Urinary bladder (tissue), 4 donors: ENCODE measurements around the gene AKAP1. TPM values are rescaled to one million over a fixed set of nuclear protein-coding genes. Genes with fewer than 3 reads are reported as not detected.

Source experiments
- DNase-seq: peaks from one replicate; pipeline ENCODE4 v3.0.0-alpha.2; 2015; ENCODE audit errors: extremely low spot score
- H3K27ac ChIP-seq: one replicate; pipeline ENCODE4 v1.5.1; 2013; ENCODE audit warnings: low read depth, mild to moderate bottlenecking, moderate library complexity
- H3K36me3 ChIP-seq: one replicate; pipeline ENCODE4 v1.6.1; 2013; ENCODE audit warnings: mild to moderate bottlenecking, moderate library complexity; ENCODE audit not compliant: insufficient read depth
- H3K4me1 ChIP-seq: one replicate; pipeline ENCODE4 v1.6.1; 2013; ENCODE audit warnings: mild to moderate bottlenecking, moderate library complexity; ENCODE audit not compliant: insufficient read depth
- H3K4me3 ChIP-seq: one replicate; pipeline ENCODE4 v1.5.1; 2013; ENCODE audit warnings: low read depth, low read length
- WGBS: extraction: QIAGEN DNeasy Blood & Tissue Kit; methylation state at CpG from one replicate; pipeline ENCODE4 v1.1.7; 2013; 5-methylcytosine and 5-hydroxymethylcytosine counted together
- polyA plus RNA-seq: library from polyadenylated mRNA; stranded (reverse); fragments of 200-250 nt; gene quantifications from one replicate; pipeline ENCODE4 v1.2.3, GENCODE V29; 2013
- total RNA-seq: library from RNA; depleted of rRNA; stranded (reverse); fragments of >200 nt; gene quantifications from one replicate; pipeline ENCODE4 v1.2.3, GENCODE V29; 2014
- donor health status: healthy with polysubstance abuse.
- donor health status: healthy.

Gene AKAP1
- total and polyA plus RNA-seq, 2 donors = 14.1 to 80.3 TPM

DNA sequence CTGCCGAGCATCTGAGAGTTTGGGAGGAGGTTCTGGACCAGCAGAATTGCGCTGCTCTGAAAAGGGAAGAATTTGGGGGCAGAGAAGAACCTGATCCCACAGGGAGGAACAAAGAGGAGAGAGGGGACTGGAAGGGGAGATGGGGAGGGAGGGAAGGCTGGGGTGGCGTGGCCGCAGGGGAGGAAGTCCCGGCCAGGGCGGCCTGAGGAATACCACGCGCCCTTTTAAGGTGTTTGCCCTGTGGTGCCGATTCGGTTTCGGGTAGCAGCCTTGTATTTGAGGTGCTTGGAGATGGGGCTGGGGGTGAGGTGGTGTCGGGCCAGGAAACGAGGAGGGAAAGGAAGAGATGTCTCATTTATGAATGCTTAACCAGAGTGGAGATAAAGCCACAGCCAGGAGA, 51.3 kb downstream of the AKAP1 start:
- Histone ChIP-seq H3K27ac (no peak overlapping the region), H3K36me3 (no peaks in the 10 kb centered on the region), H3K4me1 (no peaks in the 10 kb centered on the region), H3K4me3 (no peak overlapping the region)
- DNase-seq = no peak
- 67% methylated on average over 13 of the region's 13 CpGs for WGBS

DNA sequence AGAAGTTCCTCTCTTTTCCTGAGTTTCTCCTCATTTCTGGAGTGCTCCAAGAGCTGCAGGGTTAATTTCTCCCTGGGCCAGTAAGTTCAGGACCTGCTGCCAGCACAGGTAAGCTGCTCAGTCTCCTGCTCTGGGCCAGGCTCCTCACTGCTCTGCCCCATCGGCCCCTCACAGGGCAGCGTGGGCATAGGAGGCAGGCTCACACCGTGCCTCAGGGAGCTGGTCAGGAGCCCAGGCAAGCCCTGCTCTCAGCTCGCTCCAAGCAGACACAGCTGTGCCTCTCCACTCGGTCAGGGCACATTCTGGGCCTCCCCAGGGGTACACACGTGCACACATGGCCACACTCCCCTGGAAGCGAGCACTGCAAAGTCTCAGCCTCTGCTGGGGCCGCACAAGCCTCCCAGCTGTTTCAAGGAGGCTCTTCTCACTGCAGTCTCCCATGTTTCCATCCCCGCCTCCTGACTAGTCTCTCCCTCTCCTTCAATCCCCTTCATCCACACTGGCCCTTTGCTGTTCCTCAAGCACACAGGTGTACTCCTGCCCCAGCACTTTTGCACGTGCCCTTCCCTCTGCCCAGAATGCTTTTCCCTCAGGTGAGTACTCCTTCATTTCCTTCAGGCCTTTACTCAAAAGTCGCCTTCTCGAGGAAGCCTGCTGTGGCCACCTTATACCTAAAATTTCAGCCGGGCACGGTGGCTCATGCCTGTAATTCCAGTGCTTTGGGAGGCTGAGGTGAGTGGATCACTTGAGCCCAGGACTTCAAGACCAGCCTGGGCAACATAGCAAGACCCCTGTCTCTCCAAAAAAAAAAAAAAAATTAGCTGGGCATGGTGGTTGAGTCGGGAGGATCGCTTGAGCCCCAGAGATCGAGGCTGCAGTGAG, 53.2 kb downstream of the AKAP1 start:
- 87% methylated on average over 17 of the region's 17 CpGs for WGBS
- Histone ChIP-seq H3K4me1 (no peaks in the 10 kb centered on the region), H3K27ac (no peak overlapping the region), H3K36me3 (no peaks in the 10 kb centered on the region), H3K4me3 (no peak overlapping the region)
- no peak for DNase-seq

DNA sequence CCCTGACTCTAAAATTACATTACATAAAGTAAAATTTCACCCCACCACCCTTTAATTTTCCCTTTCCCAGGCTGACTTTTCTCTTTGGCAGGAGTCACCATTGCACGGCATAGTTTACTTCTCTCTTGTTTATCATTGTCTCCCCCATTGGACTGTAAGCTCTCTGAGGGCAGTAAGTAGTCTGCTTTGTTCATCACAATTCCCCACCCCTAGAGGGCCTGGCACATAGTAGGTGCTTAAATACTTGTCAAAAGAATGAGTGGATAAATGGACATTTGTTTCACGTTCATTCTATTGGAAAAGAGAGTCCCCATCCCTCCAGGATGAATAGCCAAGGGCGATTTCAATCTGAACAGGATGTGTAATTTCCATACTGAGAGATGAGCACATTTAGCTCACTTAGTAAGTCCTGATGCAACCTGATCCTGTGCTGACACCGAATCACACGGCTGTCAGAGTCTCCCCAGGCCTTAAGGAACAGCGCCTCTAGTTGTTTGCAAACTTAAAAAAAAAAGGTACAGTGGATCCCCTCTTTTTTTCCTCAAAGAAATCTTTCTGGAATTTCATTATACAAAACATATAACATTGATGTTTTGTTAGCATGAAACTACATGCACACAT, 54.0 kb downstream of the AKAP1 start:
- Histone ChIP-seq H3K36me3 (no peaks in the 10 kb centered on the region), H3K4me3 (no peak overlapping the region), H3K4me1 (no peaks in the 10 kb centered on the region), H3K27ac (no peak overlapping the region)
- 79% methylated on average over 6 of the region's 6 CpGs for WGBS
- no peak for DNase-seq

DNA sequence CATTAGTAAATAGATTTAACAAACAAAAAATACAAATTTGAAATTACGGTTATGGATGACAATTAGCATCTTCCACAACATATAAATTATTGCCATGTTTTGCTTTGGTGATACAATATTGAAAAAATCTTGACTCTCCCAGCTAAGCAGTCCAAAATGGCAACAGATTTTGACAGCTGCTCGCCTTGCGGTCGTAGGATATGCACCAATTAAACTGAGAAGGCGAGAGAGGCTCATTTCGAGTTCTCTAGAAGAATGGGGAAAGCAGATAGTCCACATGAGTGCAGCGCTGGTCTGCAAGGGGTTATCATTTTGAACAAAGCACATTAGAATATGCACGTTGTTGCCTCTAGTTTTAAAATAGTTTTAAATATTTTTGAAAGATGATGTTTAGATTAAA, 55.3 kb downstream of the AKAP1 start:
- WGBS = 78% methylated on average over 8 of the region's 8 CpGs
- Histone ChIP-seq H3K36me3 (no peaks in the 10 kb centered on the region), H3K4me1 (no peaks in the 10 kb centered on the region), H3K4me3 (no peak overlapping the region), H3K27ac (no peak overlapping the region)
- DNase-seq = no peak

DNA sequence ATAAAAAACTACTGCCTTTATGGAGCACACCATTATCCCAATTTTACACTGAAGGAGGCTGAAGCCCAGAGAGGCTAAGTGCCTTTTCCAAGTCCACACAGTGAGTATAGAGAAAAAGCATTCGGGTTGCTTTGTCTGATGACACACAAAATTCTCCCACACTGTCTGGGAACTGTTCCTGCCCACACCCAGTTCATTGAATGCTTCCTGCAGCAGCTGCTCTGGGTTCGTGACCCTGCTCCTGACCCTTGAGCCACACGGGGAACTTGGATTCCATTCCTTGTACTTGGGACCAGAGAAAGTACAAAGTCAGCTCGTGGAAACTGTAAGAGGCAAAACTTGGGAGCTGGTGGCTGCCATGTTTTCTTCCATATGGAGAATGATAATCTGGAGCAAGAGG, 57.9 kb downstream of the AKAP1 start:
- 46% methylated on average over 4 of the region's 4 CpGs for WGBS
- Histone ChIP-seq H3K4me3 (no peak overlapping the region), H3K4me1 (no peaks in the 10 kb centered on the region), H3K36me3 (no peaks in the 10 kb centered on the region), H3K27ac (no peak overlapping the region)
- no peak for DNase-seq

DNA sequence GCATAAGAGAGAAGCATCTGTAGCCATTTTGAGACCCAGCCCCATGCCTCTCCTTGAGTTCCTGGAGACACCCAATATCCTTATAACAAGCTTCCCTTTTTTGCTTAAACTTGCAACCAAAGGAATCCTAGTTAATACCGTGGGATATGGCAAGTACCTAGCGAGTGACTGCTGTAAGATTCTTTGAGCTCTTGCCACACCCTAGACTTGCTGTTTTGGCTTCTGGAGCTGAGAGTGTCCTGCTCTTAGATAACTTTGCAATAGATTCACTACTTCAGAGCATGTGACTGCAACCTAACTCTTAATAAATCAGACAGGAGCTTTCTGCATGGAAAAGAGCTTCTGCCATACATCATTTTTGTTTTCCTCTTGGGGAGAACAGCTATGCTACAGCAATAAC, 58.3 kb downstream of the AKAP1 start:
- no peak overlapping the region for H3K27ac ChIP-seq
- H3K4me1 ChIP-seq = no peaks in the 10 kb centered on the region
- no peaks in the 10 kb centered on the region for H3K36me3 ChIP-seq
- DNase-seq = no peak
- WGBS = 51% methylated on average over 2 of the region's 2 CpGs
- no peak overlapping the region for H3K4me3 ChIP-seq

DNA sequence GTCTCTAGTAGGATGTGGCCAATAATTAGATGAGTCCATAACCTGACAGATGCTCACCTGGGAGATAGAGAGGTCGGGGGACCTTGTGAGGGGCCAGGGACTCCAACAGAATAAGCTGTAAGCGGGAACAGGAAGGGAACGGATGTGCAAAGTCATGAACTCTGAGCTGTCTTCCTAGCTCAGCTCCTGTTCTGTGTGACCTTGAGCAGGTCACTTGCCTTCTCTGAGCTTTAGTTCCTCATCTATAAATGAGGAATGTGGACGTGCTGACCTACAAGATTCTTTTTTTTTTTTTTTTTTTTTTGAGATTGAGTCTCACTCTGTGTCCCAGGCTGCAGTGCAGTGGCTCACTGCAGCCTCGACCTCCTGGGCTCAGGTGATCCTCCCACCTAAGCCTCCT, 58.9 kb downstream of the AKAP1 start:
- H3K4me1 ChIP-seq = no peaks in the 10 kb centered on the region
- H3K27ac ChIP-seq = no peak overlapping the region
- no peaks in the 10 kb centered on the region for H3K36me3 ChIP-seq
- WGBS = 84% methylated on average over 5 of the region's 5 CpGs
- H3K4me3 ChIP-seq = no peak overlapping the region
- no peak for DNase-seq

DNA sequence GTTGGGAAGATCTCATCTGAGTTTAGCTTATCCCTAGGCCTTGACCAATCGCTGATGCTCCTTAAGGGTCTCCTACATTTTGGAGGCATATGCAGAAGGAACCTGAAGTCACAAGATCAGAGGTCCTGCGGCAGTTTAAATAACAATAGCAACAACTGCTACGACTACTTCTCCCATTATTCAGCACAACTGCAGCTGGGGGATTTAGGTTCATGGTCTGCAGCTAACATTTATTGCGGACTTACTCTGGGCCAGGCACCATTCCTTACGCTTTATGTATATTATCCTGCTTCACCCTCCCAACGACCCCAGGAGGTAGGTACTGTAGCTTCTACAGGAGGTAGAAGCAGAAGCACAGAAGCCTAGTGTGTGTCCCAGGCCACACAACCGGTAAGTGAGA, 59.5 kb downstream of the AKAP1 start:
- H3K4me3 ChIP-seq = no peak overlapping the region
- no peaks in the 10 kb centered on the region for H3K36me3 ChIP-seq
- no peak overlapping the region for H3K27ac ChIP-seq
- no peak for DNase-seq
- 78% methylated on average over 7 of the region's 7 CpGs for WGBS
- H3K4me1 ChIP-seq = no peaks in the 10 kb centered on the region

DNA sequence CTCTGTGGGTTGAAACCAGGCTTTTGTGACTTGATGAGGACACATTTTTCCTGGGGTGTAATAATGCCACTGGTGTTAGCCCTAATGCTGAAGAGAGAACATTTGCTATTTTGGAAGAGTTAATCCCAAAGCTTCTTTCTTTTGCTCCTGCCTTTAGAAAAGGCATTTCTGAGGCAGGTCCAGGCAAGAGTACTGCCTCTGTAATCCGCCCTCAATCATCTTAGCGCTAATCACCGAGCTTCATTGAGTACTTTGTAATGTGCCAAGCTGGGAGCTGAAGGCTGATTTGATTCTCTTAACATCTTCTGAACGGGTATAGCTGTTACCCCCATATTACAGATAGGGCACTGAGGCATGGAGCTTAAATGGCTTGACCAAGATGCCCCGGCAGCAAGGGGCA, 60.3 kb downstream of the AKAP1 start:
- Histone ChIP-seq H3K4me1 (no peaks in the 10 kb centered on the region), H3K27ac (no peak overlapping the region), H3K4me3 (no peak overlapping the region), H3K36me3 (no peaks in the 10 kb centered on the region)
- DNase-seq = no peak
- WGBS = 80% methylated on average over 5 of the region's 5 CpGs

DNA sequence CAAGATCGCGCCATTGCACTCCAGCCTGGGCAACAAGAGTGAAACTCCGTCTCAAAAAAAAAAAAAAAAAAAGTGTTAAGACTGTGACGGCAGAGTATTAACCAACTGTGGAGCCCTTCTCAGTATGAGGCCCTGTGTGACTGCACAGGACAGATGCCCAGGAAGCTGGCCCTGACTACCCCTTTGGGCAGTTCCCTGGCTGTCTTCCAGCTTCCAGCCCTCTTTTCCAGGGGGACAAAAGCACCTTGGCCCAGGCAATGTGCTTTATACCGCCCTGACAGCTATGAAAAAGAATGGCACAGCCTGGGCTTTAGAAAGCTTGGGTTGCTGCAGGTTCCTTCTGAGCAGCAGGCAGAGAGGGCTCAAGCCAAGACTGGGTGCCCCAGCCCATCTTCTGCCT, 61.2 kb downstream of the AKAP1 start:
- no peak for DNase-seq
- no peak overlapping the region for H3K4me3 ChIP-seq
- H3K27ac ChIP-seq = no peak overlapping the region
- 89% methylated on average over 5 of the region's 5 CpGs for WGBS
- no peaks in the 10 kb centered on the region for H3K36me3 ChIP-seq
- no peaks in the 10 kb centered on the region for H3K4me1 ChIP-seq

DNA sequence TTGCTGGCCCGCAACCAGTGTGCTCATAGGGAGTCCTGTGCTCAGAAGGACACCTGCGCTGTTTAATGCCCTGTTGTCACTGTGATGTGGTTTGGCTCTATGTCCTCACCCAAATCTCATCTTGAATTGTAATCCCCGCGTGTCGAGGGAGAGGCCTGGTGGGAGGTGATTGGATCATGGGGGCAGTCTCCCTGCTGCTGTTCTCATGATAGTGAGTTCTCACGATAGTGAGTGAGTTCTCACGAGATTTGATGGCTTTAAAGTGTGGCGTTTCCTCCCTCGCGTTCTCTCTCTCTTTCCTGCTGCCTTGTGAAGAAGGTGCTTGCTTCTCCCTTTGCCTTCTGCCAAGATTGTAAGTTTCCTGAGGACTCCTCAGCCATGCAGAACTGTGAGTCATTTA, 66.8 kb downstream of the AKAP1 start:
- no peaks in the 10 kb centered on the region for H3K4me1 ChIP-seq
- 85% methylated on average over 10 of the region's 10 CpGs for WGBS
- no peak overlapping the region for H3K27ac ChIP-seq
- no peak for DNase-seq
- H3K4me3 ChIP-seq = no peak overlapping the region
- no peaks in the 10 kb centered on the region for H3K36me3 ChIP-seq

DNA sequence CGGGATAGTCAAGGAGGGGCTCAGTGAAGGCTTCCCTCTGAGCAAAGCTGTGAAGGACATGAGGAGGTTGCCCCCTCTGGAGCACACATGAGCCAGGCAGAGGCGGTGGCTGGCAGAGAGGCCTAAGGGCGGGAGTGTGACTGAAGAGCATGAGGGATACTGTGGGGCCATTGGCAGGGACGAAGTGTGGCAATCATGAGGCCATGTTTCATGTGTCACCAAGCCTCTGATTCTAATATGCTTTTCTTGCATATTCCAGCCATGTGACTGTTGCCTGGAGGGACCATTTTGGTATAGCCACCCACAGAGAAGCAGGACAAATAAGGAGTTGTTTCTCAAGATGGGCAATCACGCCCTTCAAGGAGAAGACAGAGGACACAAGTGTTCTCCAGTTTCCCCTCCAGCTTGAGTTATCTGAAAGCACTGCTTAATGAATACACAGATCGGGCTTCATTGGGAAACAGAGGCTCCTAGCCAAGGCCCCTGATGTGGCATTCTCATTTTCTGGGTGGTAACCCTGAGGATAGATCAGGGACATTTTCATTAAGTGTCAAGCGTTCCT, 68.0 kb downstream of the AKAP1 start:
- WGBS = 91% methylated on average over 7 of the region's 7 CpGs
- no peaks in the 10 kb centered on the region for H3K36me3 ChIP-seq

DNA sequence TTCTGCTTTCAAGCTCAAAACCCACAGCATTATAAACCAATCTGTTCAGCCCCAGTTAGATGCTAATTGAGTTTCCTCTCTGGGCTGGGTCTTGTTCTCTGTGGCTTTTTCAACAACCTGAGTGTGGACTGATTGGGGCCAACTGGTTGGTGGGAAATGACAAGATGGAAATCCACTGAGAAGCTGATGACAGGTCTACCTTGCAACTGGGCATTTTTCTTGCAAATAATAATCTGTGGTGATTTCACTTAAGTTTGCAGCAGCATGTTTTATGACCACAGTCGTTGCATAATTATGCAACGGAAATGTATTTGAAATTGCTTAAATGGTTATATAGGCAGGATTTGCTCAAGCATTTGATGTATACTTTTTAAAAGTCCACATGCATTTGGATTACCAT, 69.9 kb downstream of the AKAP1 start:
- Histone ChIP-seq H3K4me3 (no peak overlapping the region), H3K4me1 (no peaks in the 10 kb centered on the region), H3K27ac (no peak overlapping the region), H3K36me3 (no peaks in the 10 kb centered on the region)
- 52% methylated on average over 2 of the region's 2 CpGs for WGBS
- DNase-seq = no peak

More for the DNA sequence above, 68.0 kb downstream of the AKAP1 start:
- DNase-seq = no peak
- Histone ChIP-seq H3K27ac (no peak overlapping the region), H3K4me1 (no peaks in the 10 kb centered on the region), H3K4me3 (no peak overlapping the region)

DNA sequence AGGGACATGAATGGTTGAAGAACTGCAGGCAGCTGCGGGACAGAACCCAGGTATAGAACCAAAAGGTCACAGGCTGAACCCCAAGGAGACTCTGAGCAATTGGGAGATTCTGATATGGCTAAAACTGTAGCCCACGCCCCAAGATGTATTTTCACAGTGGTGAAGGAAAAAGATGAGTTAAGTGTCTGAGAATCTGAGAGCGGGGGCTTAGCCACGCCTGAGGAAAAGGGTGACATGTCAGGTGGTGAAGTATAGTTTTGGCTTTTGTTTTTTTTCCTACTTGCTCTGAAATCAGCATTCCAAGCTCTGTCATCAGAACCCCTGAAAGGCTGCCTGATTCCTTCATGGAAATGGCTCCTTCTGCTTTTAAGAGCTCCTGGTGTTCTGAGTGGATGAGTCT, 73.3 kb downstream of the AKAP1 start:
- H3K27ac ChIP-seq = no peak overlapping the region
- no peak for DNase-seq
- 82% methylated on average over 4 of the region's 4 CpGs for WGBS
- H3K4me3 ChIP-seq = no peak overlapping the region
- H3K4me1 ChIP-seq = no peaks in the 10 kb centered on the region
- peaks cover 1% of the 10 kb centered on the region for H3K36me3 ChIP-seq
